DOHH2 (cell line): ENCODE data around the gene SDHB.

Experiments used
- H3F3A ChIP-seq: fragments of 200-600 bp; sonication (generic), shearing (Covaris generic); 2 replicates; pipeline ENCODE4 v1.6.0; 2016; ENCODE audit warnings: antibody characterized with exemption, mild to moderate bottlenecking; ENCODE audit not compliant: control insufficient read depth, insufficient read depth
- H3K27ac ChIP-seq: fragments of 200-600 bp; sonication (generic); 2 replicates; pipeline ENCODE4 v1.5.1; 2014; ENCODE audit warnings: low read depth, mild to moderate bottlenecking, low read length, moderate library complexity
- H3K27me3 ChIP-seq: fragments of 200-600 bp; sonication (generic); 2 replicates; pipeline ENCODE4 v1.6.1; 2014; ENCODE audit warnings: mild to moderate bottlenecking, low read length, mixed read lengths; ENCODE audit not compliant: control insufficient read depth
- H3K36me3 ChIP-seq: fragments of 200-600 bp; sonication (generic); 2 replicates; pipeline ENCODE4 v1.6.1; 2014; ENCODE audit warnings: mild to moderate bottlenecking, low read length, moderate library complexity, mixed read lengths; ENCODE audit not compliant: control insufficient read depth
- H3K4me1 ChIP-seq: fragments of 200-600 bp; sonication (generic); 2 replicates; pipeline ENCODE4 v1.6.1; 2014; ENCODE audit warnings: mild to moderate bottlenecking, low read length, mixed read lengths; ENCODE audit not compliant: control insufficient read depth
- H3K4me2 ChIP-seq: fragments of 200-600 bp; sonication (generic); 2 replicates; pipeline ENCODE4 v1.6.0; 2014; ENCODE audit warnings: mild to moderate bottlenecking, low read length, moderate library complexity
- H3K4me3 ChIP-seq: fragments of 200-600 bp; sonication (generic); 2 replicates; pipeline ENCODE4 v1.5.1; 2014; ENCODE audit warnings: mild to moderate bottlenecking, low read length, mixed read lengths
- H3K79me2 ChIP-seq: fragments of 200-600 bp; sonication (generic); 2 replicates; pipeline ENCODE4 v1.6.1; 2014; ENCODE audit warnings: mild to moderate bottlenecking, low read length, mixed read lengths; ENCODE audit not compliant: control insufficient read depth
- H3K9me2 ChIP-seq: fragments of 200-600 bp; sonication (generic); replicated peaks from 2 replicates; pipeline ENCODE4 v1.6.1; 2014; ENCODE audit warnings: mild to moderate bottlenecking, low read length, mixed read lengths; ENCODE audit not compliant: control insufficient read depth
- H3K9me3 ChIP-seq: fragments of 200-600 bp; sonication (generic); 2 replicates; pipeline ENCODE4 v1.6.1; 2014; ENCODE audit warnings: antibody characterized with exemption, low read length, mixed read lengths; ENCODE audit not compliant: control insufficient read depth, insufficient read depth
- H4K20me1 ChIP-seq: fragments of 200-600 bp; sonication (generic); 2 replicates; pipeline ENCODE4 v1.6.0; 2014; ENCODE audit warnings: low read depth, mild to moderate bottlenecking, antibody characterized with exemption, low read length, moderate library complexity; ENCODE audit not compliant: control insufficient read depth, insufficient read depth
- EZH2phosphoT487 ChIP-seq: fragments of 200-600 bp; sonication (generic); IDR thresholded peaks from 2 replicates; pipeline ENCODE4 v1.6.1; 2017; ENCODE audit warnings: borderline replicate concordance, mild to moderate bottlenecking, antibody characterized with exemption, low read length, moderate library complexity, mixed read lengths
- TF ChIP-seq, protein P1 (sequence below): fragments of 200-600 bp; sonication (generic); IDR thresholded peaks from one replicate; pipeline ENCODE4 v1.5.1; 2014; ENCODE audit warnings: antibody characterized with exemption, mild to moderate bottlenecking, low read depth, low read length; ENCODE audit not compliant: poor library complexity, severe bottlenecking

SDHB gene

DNA sequence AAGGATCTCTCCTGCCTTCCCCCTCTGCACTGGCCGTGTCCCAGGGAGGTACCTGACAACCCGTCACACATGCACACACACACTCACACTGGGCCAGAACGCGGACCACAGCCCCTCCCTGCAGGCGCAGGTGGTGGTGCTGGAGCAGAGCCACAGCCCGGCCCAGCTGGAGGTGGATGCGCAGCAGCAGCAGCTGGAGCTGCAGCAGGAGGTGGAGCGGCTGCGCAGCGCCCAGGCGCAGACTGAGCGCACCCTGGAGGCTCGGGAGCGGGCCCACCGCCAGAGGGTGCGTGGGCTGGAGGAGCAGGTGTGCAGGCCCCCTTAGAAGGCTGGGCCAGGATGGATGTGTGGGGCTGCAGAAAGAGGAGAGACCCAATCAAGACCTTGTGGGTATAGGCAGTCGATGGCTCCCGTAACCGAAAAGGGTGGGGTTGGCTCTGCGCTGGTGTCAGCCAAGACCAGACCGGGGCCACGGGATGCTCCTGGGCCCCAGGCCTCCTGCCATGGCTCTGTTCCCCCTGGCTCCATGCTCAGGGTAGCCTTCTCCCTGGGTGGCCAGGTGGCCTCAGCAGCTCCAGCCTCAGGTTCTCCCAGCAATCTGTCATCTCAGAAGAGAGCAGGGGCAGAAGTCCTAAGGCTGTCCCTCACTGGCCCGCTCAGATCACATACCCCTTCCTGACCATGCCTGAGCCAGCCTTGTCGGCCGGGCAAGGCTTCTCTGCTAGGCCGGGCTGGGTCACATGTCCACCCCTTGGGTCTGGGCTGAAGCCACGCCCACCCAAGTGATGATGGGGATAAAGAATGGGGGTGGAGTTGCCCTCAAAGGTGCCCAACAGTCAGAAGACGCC, 82.3 kb downstream of the SDHB start:
- no peaks in the 10 kb centered on the region for H3K27me3 ChIP-seq
- TF ChIP-seq, protein P1, sequence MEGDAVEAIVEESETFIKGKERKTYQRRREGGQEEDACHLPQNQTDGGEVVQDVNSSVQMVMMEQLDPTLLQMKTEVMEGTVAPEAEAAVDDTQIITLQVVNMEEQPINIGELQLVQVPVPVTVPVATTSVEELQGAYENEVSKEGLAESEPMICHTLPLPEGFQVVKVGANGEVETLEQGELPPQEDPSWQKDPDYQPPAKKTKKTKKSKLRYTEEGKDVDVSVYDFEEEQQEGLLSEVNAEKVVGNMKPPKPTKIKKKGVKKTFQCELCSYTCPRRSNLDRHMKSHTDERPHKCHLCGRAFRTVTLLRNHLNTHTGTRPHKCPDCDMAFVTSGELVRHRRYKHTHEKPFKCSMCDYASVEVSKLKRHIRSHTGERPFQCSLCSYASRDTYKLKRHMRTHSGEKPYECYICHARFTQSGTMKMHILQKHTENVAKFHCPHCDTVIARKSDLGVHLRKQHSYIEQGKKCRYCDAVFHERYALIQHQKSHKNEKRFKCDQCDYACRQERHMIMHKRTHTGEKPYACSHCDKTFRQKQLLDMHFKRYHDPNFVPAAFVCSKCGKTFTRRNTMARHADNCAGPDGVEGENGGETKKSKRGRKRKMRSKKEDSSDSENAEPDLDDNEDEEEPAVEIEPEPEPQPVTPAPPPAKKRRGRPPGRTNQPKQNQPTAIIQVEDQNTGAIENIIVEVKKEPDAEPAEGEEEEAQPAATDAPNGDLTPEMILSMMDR, result no peak
- no peak for TF ChIP-seq EZH2phosphoT487
- no peaks in the 10 kb centered on the region for H3F3A ChIP-seq
- H3K79me2 ChIP-seq, result no peaks in the 10 kb centered on the region
- no peaks in the 10 kb centered on the region for H3K4me1 ChIP-seq
- H3K9me2 ChIP-seq, result no peaks in the 10 kb centered on the region
- H3K9me3 ChIP-seq, result no peaks in the 10 kb centered on the region
- no peak overlapping the region for H3K4me3 ChIP-seq
- no peak overlapping the region for H3K27ac ChIP-seq
- H3K36me3 ChIP-seq, result no peaks in the 10 kb centered on the region
- no peak overlapping the region for H3K4me2 ChIP-seq
- H4K20me1 ChIP-seq, result no peaks in the 10 kb centered on the region

DNA sequence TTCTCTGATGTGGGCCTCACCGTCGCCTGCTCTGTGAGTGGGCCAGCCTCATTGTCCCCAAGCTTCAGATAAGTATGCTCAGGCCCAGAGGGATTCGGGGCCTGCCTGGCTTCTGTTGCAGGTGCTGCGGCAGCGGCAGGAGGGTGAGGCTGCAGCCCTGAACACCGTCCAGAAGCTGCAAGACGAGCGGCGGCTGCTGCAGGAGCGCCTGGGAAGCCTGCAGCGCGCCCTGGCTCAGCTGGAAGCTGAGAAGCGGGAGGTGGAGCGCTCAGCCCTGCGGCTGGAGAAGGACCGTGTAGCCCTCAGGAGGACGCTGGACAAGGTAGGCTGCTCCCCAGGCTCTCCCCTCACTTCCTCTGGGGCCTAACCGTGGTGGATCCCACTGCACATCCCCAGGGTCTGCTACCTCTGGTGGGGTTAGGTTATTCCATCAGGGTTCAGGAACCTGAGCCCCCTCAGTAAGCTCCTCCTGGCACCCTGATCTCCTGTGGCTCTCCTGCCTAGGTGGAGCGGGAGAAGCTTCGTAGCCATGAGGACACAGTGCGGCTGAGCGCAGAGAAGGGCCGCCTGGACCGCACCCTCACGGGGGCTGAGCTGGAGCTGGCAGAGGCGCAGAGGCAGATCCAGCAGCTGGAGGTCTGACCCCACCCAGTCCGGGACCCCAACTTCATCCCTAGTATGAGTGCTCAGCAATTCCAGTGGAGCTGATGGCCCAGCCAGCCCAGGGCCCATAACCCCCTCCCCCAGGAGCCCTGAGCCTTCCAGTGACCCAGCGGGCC, 83.5 kb downstream of the SDHB start:
- no peaks in the 10 kb centered on the region for H3K9me3 ChIP-seq
- no peak overlapping the region for H3K4me2 ChIP-seq
- H3K27ac ChIP-seq, result no peak overlapping the region
- no peaks in the 10 kb centered on the region for H3F3A ChIP-seq
- no peaks in the 10 kb centered on the region for H3K4me1 ChIP-seq
- no peak for TF ChIP-seq EZH2phosphoT487
- TF ChIP-seq, protein P1, result no peak
- H3K9me2 ChIP-seq, result no peaks in the 10 kb centered on the region
- no peaks in the 10 kb centered on the region for H3K27me3 ChIP-seq
- H3K36me3 ChIP-seq, result no peaks in the 10 kb centered on the region
- no peaks in the 10 kb centered on the region for H4K20me1 ChIP-seq
- no peaks in the 10 kb centered on the region for H3K79me2 ChIP-seq
- H3K4me3 ChIP-seq, result no peak overlapping the region

DNA sequence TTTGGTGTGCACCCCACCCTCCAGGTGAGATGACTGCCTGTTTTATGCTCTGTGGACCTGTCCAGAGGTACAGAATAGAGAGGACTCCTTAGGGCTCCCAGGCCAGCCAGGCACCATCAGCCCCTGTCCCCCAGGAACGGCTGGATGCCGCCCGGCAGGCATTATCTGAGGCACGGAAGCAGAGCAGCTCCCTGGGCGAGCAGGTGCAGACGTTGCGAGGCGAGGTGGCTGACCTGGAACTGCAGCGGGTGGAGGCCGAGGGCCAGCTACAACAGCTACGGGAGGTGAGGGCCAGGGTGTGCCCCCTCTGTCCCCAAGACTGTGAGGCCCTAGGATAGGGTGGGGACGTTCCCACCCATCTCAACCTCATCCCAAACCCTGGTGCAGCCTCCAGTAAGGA, 84.2 kb downstream of the SDHB start:
- no peaks in the 10 kb centered on the region for H3K27me3 ChIP-seq
- H3K9me3 ChIP-seq, result no peaks in the 10 kb centered on the region
- H3F3A ChIP-seq, result no peaks in the 10 kb centered on the region
- no peak overlapping the region for H3K4me2 ChIP-seq
- H3K27ac ChIP-seq, result no peak overlapping the region
- H3K4me3 ChIP-seq, result no peak overlapping the region
- H4K20me1 ChIP-seq, result no peaks in the 10 kb centered on the region
- H3K4me1 ChIP-seq, result no peaks in the 10 kb centered on the region
- H3K36me3 ChIP-seq, result no peaks in the 10 kb centered on the region
- H3K9me2 ChIP-seq, result no peaks in the 10 kb centered on the region
- H3K79me2 ChIP-seq, result no peaks in the 10 kb centered on the region
- TF ChIP-seq, protein P1, result no peak
- no peak for TF ChIP-seq EZH2phosphoT487
